DMS153 (cell line): Measurements from ENCODE around the gene AADACL2.
"Not testable (repeated sequence)": the region's sequence is repeated elsewhere in the genome, so short reads cannot be mapped to it uniquely, and the experiment has no call there.

Experiments
- DNase-seq: peaks from one replicate; lab custom pipeline; 2025; lab: John Stamatoyannopoulos, UW

AADACL2 gene

GRCh38 chr3:151766454-151766853 lies 32.7 kb downstream of the AADACL2 start:
- DNase-seq = no peak

- DNase-seq = no peak
Measured at GRCh38 chr3:151768393-151768930, 34.7 kb downstream of the AADACL2 start.

GRCh38 chr3:151769175-151769574 lies 35.4 kb downstream of the AADACL2 start:
- no peak for DNase-seq

- no peak for DNase-seq
Measured at GRCh38 chr3:151770956-151771355, 37.2 kb downstream of the AADACL2 start.

- DNase-seq = no peak
Measured at GRCh38 chr3:151772825-151773480, 39.2 kb downstream of the AADACL2 start.

- no peak for DNase-seq
Measured at GRCh38 chr3:151774235-151774634, 40.5 kb downstream of the AADACL2 start.

GRCh38 chr3:151774910-151775309 lies 41.2 kb downstream of the AADACL2 start:
- DNase-seq = no peak

GRCh38 chr3:151775314-151776258 lies 41.9 kb downstream of the AADACL2 start:
- DNase-seq = no peak

- DNase-seq = no peak
Measured at GRCh38 chr3:151776259-151776740, 42.6 kb downstream of the AADACL2 start.

- DNase-seq = no peak
Measured at GRCh38 chr3:151777880-151778279, 44.2 kb downstream of the AADACL2 start.

GRCh38 chr3:151787626-151788025 lies 53.9 kb downstream of the AADACL2 start:
- no peak for DNase-seq

GRCh38 chr3:151788401-151788800 lies 54.7 kb downstream of the AADACL2 start:
- no peak for DNase-seq

- no peak for DNase-seq
Measured at GRCh38 chr3:151789853-151790463, 56.2 kb downstream of the AADACL2 start.

GRCh38 chr3:151790763-151791162 lies 57.0 kb downstream of the AADACL2 start:
- DNase-seq = not testable (repeated sequence)

- no peak for DNase-seq
Measured at GRCh38 chr3:151792411-151792810, 58.7 kb downstream of the AADACL2 start.

GRCh38 chr3:151793636-151794035 lies 59.9 kb downstream of the AADACL2 start:
- no peak for DNase-seq

GRCh38 chr3:151794080-151794479 lies 60.4 kb downstream of the AADACL2 start:
- DNase-seq = no peak

- no peak for DNase-seq
Measured at GRCh38 chr3:151795276-151795675, 61.5 kb downstream of the AADACL2 start.

GRCh38 chr3:151796105-151796680 lies 62.5 kb downstream of the AADACL2 start:
- no peak for DNase-seq

- no peak for DNase-seq
Measured at GRCh38 chr3:151798466-151798865, 64.7 kb downstream of the AADACL2 start.

GRCh38 chr3:151800431-151800830 lies 66.7 kb downstream of the AADACL2 start:
- no peak for DNase-seq

- DNase-seq = no peak
Measured at GRCh38 chr3:151804267-151804666, 70.5 kb downstream of the AADACL2 start.
